ENCODE results near the gene ADPGK.
"Not testable (repeated sequence)": the region's sequence is repeated elsewhere in the genome, so short reads cannot be mapped to it uniquely, and the experiment has no call there.

Gene ADPGK

DNA sequence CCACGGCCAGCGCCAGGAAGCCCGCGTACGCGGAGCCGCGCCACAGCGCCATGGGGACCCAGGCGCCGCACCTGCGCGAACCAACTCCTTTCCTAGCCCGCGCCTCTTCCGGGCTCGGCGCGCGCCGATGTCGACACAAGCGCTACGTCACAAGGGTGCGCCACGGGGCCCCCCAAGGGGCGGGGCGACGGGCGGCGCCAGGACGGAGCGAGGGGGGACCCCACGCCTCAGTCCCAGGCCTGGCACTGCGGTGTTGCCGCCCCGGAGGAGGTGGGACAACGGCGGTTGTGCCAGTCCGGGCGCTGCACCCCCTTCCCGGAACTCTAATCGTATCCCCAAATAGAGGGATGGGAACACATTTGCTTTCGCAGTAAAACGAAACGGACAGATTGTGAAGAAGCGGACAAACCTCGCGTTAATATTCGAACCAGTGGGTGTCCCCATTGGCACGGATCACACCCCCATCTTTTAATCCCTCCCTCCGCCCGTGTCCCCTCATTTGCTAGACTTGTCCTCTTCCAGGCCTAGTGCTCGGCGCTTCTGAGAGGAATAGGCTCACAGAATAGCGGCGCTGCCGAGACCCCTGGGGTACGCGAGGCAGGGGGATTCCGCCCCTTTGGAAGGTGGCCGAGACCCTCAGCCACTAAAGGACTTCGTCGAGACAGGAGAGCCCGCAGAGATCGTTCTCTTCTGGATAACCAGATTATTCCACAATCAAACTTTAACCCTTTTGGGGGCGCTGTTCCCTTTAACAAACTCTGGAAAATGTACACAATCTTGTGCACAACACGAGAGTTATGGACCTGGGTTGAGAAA lies at the start of gene ADPGK:
TSS of gene ADPGK (minus strand) at position 119 of the 816 bp plus-strand sequence. CDS start at position 52, 67 bp downstream.
- peak; percentile 94 for DNase-seq

DNA sequence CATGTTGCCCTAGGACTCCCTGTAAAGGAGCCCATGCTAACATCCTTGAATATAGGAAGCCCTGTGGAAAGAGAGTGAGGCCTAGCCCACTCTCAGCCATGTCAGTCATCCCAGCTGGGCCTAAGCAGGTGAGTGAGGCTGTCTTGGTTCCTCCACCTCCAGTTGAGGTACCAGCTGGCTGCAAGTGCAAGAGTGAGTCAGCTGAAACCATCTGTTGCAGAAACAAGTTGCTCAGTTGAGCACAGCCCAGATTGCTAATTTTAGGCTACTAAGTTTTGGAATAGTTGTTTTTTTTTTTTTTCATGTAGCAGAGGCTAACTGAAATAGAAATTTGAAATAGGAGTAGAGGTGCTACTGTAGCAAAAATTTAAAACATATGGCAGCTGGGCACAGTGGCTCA lies 43.7 kb upstream of the ADPGK start:
- DNase-seq = no peak

DNA sequence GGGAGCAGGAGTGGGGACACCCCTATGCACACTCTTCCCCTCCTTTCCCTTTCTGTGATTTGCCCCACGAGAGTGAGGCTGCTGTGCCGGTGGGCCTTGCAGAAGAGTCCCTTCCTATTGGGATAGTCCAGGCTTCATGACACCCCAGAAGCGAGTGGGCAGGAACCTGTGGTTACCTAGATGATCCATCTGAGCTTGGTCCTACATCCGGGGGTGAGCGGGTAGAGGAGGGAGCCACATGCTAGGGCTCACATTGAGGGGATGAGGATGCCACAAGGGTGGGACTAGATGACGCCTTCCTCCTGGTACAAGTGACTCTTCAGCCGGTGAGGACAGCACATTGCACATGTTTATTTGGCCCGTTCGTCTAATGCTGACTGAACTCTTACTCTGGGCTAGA lies 43.1 kb upstream of the ADPGK start:
- DNase-seq = no peak

DNA sequence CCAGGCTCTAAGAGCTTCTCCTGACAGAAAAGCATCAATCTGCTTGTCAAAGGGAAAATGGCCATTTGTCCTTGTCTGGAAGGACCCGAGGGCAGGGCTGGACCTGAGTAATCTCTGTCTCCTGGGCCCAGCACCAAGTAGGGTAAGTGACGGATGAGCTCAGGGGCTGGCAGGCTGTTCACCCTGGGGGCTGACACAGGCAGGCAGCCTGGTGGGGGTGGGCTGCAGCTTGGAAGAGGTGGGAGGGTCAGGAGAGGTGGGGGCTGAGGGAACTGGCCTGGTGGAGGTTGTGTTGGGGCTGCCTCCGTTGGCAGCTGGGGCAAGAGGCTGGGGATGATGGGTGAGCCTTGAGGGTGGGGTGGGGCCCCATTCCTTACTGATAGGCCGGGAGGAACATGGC lies 42.3 kb upstream of the ADPGK start:
- DNase-seq = no peak

DNA sequence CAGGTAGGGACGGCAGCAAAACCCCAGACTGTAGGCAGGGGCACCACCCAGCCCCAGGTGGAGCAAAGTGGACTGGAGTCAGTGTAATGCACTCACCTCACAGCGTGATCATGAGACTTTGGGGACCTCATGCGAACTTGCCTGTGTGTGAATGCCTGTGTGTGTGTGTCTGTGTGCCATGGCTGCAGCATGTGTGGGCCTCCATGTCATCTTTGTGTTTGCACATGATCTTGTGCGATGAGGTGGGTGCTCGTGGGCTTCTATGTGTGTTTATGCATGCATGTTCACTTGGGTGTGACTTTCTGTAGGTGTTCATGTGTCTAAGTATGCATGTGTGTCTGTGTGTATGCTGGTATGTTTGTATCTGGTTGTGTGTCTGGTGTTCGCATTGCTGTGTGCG lies 41.2 kb upstream of the ADPGK start:
- no peak for DNase-seq

DNA sequence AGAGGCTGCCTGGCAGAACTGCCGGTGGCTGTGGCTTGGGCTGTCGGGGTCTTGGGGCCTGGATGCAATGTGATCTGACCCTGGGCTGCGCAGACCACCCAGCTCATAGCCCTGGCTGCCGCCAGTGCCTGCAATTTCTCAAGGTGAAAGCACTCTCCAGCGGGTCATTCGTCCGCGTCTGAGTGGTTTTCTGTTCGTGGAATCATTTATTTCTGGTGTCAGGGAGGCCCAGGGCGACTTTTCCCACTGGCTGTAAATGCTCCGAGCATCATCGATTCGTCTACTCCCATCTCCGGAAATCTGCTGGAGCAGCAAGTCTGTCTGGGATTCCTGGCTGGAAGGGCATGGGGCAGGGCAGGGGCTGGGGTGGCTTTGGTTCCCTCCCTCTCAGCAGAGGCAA lies 40.6 kb upstream of the ADPGK start:
- DNase-seq = no peak

DNA sequence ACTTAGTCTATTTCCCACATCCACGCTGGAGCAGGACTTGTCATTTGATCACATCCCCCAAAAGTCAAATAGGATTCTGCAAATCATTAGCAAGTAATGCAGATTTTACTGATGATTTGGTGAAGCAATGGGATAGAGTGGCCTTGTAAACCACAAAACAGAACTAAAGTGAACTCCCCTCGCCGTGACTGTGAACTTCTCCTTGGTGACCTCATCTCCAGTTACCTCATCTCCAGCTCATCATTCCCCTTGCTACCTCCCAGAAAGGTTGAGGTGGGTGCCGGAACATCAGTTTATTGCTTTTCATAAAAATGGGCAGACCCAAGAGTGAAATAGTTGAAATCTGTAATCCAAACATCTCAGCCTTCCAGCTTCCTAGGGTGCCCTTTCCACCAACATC lies 36.7 kb upstream of the ADPGK start:
- no peak for DNase-seq

DNA sequence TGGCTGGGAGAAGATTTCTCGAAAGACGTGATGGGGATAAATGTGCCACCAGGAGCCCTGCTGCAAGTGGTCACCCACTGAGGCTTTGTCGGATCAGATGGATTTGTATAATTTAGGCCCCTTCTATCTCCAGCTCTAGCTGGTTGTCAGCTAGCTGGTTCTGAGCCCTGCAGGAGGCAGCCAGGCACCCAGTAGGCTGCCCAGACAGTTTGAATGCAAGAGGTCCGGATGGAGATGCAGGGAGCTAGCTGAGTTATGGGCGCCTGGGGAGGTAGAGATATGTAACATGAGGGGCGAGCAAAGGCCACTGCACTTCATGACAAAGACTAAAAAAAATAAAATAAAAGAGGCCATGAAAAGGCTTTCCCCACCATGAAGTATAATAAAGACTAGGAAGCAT lies 35.1 kb upstream of the ADPGK start:
- DNase-seq = no peak

DNA sequence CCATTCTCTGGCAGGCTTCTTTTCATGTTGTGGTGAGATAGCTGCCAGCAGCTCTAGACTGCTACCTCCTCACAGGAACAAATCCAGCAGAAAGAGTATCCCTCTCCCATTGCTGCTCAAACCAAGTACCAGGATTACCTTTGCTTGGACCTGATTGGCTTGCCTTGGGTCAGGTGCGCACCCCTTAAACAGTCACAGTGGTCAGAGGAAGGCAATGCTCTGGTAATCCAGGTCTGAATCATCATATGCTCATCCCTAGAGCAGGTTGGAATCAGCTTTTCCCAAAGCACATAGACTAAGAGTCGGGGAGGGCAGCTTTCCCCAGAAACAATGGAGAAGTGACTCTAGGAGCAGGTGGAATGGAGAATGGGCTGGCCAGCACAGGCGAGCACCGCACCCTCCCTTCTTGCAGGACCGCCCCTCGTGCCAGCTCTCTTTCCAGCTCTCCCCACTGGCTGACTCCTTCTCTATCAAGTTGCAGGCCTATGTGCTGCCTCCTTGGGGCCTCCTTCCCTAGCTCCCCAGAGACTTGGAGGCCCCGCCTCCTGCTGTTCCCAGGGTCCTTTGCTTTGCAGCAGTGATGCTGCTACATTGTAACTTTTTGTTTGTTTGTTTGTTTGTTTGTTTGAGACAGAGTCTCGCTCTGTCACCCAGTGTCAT lies 29.9 kb upstream of the ADPGK start:
- DNase-seq = no peak

DNA sequence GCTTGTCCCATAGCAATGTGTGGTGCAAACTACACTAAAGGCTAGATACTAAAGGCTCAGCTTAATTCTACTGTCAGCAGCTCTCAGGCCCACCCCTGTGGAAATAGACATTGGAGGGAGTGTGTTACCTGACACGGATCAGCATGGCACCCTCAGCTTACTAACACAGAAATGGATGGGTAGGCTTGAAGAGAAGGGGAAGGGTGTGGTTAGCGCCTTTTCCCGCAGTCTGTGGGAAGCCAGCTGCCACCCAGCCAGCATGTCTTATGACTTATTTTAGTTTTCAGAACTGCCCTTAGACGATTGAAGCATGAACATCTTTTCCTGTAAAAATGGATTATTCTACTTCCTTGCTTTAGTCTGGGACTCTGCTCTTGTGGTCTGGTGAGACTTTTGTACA lies 25.8 kb upstream of the ADPGK start:
- DNase-seq = peak; percentile 21

DNA sequence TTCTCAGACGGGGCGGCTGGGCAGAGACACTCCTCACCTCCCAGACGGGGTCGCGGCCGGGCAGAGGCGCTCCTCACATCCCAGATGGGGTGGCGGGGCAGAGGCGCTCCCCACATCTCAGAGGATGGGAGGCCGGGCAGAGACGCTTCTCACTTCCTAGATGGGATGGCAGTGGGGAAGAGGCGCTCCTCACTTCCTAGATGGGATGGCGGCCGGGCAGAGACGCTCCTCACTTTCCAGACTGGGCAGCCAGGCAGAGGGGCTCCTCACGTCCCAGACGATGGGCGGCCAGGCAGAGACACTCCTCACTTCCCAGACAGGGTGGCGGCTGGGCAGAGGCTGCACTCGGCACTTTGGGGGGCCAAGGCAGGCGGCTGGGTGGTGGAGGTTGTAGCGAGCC lies 23.8 kb upstream of the ADPGK start:
- DNase-seq = not testable (repeated sequence)

DNA sequence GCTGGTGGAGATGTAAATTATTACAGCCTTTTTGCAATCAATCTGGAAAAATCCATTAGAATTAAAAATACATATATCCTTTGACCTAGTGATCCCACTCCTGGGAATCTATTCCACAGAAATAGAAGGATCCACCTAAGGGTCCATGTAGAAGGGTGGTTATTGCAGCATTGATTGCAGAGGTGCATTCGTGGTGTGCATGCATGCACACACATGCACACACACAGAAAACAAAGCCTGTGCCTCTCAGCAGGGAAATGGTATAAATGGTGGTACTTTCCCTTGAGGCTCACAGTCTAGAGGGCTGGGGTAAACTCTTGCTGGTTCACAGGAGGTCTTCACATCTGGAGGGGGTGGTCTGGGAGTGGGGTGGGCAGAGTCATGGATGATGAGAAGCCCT lies 19.4 kb upstream of the ADPGK start:
- no peak for DNase-seq

DNA sequence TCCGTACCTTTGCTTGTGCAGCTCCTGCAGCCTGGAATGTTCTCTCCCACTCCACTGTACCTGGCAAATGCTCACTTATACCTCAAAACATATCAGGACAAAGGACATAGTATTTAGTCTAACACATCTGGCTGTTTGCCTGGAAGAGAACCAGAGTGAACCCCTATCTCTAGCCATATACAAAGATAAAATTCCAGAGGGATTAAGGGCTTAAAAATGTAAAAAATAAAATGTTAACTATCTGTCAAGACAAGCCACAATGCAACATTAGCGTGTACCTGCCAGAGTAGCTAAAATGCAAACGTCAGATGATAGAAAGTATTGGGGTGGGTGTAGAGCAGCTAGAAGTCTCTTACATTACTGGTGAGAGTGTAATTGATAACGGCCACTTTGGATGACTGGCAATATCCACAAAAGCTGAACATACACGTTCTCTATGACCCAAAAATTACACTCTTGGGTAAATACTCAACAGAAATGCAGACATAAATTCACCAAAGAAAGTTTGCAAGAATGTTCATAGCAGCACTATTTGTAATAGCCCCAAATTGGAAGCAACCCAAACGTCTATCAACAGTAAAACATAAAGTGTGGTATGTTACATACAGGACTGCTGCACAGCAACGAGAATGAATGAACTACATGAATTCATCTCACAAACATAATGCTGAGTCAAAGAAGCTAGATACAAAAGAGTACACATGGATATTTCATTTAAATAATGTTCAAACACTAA lies 18.2 kb upstream of the ADPGK start:
- no peak for DNase-seq

DNA sequence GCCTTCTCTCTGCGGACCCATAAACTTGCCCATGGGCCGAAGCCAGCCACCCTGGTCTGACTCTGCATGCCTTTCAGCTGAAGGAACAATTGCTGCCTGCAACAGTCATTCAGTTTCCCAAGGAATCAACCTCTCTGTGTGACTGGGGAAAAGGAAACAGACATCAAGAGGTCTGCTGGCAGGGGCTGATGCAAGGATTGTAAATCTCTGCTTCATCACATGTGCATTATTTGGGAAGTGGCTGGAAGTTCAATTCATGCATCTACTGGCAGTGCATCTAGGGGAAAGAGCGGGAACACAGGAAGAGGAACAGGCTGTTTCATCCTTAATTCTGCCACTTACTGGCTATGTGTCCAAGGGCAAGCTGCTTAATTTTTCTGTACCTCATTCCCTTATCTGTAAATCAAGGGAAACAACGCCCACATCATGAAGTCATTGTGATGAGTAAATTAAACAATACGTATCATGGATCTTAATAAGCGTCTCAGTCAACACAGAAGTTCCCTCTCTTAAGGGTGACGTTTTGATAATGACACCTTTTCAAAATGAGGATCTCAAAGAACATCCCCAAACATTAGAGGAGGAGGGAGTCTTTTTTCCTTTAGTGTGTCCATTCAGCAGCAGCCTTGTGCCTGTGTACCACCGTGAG lies 17.4 kb upstream of the ADPGK start:
- DNase-seq = no peak

DNA sequence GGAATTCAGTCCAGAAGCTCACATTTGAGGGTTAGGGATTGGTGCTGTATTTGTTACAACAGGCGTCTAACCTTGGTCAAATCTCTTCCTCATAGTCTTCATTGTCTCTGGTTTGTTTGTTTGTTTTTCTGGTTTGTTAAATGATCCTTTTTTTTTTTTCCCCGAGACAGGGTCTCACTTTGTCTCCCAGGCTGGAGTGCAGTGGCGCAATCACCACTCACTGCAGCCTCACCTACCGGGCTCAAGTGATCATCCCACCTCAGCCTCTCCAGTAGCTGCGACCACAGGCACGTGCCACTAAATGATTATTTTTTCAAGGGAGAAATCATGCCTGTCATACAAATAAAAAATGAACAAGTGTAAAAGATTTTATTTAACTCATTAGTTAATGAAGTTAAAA lies 14.3 kb upstream of the ADPGK start:
- no peak for DNase-seq

DNA sequence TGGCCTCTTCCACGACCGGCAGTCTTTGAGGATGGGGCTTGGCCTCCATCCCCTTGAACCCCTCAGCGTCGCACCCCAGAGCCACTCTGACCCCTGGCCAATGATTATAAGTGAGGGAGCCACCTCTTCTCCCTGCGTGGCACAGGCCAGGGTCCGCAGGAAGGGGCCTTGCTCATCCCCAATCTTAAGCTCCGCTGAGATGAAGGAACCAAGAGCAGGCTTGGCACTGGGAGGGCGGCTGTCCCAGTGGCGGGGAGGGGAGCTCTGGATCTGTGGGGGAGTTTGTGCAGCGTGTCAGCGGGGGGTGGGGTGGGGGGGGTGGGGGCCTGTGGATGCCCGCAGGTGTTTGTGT lies 13.8 kb upstream of the ADPGK start:
- no peak for DNase-seq

DNA sequence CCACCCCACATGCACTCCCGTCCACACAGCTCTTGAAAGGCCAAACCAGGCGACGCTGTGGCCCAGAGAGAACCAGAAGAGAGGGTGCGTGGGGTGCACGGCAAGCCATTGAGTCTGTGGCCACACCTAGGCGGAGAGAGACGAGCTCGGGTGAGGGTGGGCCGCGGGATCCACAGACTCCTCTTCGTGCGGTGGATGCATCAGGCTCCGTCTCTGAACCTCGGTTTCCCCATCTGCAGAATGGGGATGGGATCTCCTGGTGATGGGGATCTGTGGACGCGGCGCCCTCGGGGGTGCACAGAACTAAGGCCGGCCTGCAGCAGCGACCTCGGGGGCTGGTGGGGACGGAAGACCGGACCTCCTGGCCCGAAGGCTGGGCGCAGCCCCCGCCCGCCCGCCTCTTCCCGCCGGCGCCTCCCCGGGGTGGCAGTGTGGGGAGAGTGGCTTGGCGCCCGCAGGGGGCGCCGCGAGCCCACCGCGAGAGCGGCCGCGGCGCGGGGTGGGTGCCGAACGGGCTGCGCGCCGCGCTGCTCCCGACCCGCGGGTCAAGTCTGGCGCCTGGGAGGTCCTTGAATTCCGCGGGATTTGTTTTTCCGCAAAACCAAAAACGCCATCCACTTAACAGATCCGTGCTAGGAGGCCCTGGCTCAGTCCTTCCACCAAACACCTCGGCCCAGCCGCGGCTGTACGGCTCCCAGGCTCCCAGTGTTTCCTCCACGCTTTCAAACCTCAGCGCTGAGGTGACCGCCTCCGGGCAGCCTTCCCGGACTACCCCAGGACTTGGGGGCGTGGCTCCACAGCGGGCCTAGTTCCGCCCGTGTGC lies 13.2 kb upstream of the ADPGK start:
- peak; percentile 42 for DNase-seq

DNA sequence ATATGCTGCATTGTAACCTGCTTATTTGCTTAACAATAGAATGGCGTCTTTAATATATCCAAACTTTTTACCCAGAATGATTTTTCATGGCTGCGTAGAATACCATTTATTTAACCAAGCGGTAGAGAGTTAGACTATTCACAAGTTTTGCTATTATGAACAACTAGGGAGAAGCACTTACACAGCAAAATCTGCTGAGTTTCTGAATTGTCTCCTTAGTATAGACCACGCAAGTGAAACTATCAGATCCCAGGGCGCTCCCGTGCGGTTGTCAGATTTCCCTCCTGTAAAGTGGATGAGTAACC lies 12.6 kb upstream of the ADPGK start:
- no peak for DNase-seq

DNA sequence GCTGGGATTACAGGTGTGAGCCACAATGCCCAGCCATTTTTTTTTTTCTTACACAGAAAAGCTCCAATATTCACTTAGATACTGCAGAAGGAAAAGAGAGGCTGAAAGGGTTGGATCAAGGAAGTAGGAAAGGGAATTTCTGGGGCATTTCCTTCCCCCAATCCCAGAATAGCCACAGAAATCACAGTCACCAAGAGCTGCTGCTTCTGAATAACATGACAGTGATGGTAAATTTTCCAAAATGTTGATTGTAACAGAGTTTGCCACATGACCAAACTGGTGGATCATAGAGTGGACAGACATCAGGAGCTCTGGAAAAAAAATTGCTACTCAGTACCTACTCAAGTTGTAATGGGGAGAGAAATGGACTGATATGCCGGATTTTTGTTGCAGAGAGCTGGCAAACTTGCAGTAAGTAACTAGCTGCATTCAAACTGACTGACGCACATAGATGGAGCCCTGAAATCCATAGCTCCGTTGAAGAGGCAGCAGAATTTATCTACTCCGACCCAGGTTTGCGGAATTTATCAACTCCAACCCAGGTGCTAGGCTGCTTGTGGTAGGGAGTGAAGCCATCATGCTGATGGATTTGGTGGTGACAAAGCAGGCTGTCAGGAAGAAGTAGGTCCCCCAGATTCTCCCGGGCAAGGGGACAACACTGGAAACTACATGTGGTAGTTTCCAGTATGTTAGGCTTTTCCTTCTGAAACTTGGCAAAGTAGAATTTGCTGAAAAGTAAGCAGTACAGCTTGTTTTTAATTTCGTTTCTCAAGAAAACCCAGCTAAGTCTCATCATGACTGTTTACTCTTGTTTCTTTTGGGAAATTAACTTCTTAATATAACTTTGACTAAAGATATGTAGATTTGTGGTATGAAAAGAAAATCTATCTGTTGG lies 10.5 kb upstream of the ADPGK start:
- DNase-seq = no peak

DNA sequence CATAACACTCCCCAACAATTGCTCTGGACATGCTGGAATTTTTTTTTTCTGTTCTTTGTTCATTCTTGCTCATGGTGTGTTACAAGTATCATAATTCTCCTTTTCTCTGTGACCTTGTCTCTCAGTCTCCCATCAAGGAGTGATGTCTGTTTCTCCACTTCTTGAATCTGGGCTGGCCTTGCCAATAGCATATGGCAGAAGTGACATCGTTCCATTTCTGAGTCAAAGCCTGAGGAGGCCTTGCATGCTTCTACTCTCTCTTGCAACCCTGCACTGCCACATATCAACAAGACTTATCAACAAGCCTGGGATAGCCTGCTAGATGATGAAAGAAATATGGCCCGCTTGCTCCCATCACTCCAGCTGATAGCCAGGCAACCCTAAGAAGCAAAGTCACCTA lies 8.9 kb upstream of the ADPGK start:
- DNase-seq = no peak

DNA sequence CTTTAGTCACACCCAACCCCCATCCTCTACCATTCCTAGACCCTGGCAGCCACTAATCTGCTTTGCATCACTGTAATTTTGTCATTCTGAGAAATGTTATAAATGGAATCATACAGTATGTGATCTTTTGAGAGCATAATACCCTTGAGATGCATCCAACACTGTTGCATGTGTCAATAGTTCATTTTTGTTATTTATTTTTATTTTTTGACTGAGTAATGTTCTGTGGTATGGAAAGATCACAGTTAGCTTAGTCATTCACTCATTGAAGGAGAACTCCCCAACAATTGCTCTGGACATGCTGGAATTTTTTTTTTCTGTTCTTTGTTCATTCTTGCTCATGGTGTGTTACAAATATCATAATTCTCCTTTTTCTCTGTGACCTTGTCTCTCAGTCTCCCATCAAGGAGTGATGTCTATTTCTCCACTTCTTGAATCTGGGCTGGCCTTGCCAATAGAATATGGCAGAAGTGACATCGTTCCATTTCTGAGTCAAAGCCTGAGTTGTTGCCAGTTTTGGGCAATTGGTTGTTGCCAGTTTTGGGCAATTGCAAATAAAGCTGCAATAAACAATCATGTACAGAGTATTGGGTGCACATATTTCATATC lies 6.8 kb upstream of the ADPGK start:
- DNase-seq = no peak
